WTC11 (cell line): ENCODE measurements around the gene PDSS1. TPM values are rescaled to one million over a fixed set of nuclear protein-coding genes. Genes with fewer than 3 reads are reported as not detected.

ENCODE experiments used
- ATAC-seq: fragments of 200-7000 bp; cut with Tn5 transposase; 2 replicates; pipeline ENCODE4 v1.10.0; 2021; ENCODE audit warnings: mild to moderate bottlenecking, moderate library complexity
- CTCF ChIA-PET: fragments of 300-600 bp; sonication (Branson Sonifier 250); formaldehyde crosslinking; loops from one replicate; lab custom pipeline; 2021; ENCODE audit warnings: antibody characterized with exemption; lab: Charles Lee
- POLR2A ChIA-PET: fragments of 350-600 bp; sonication (Branson Sonifier 250); formaldehyde crosslinking; loops from one replicate; lab custom pipeline; 2021; ENCODE audit warnings: antibody characterized with exemption; lab: Charles Lee
- DNase-seq: peaks from one replicate; pipeline ENCODE4 v3.0.0; 2021; ENCODE audit warnings: low spot score
- H3K27ac Mint-ChIP-seq: 2 replicates; pipeline ENCODE4 v1.8.0; 2021; ENCODE audit warnings: mixed read lengths
- H3K27me3 Mint-ChIP-seq: 2 replicates; pipeline ENCODE4 v1.8.0; 2021; ENCODE audit warnings: low read depth, mild to moderate bottlenecking, moderate library complexity, mixed read lengths
- H3K36me3 Mint-ChIP-seq: 2 replicates; pipeline ENCODE4 v1.8.0; 2021; ENCODE audit warnings: mixed read lengths
- H3K4me1 Mint-ChIP-seq: 2 replicates; pipeline ENCODE4 v1.8.0; 2022; ENCODE audit warnings: mixed read lengths
- H3K4me3 Mint-ChIP-seq: 2 replicates; pipeline ENCODE4 v1.8.0; 2021; ENCODE audit warnings: mild to moderate bottlenecking, moderate library complexity, mixed read lengths
- H3K9me3 Mint-ChIP-seq: 2 replicates; pipeline ENCODE4 v1.8.0; 2021; ENCODE audit warnings: mixed read lengths
- ATF3 ChIP-seq: sonication (generic); formaldehyde crosslinking; conservative IDR thresholded peaks from 2 replicates; pipeline ENCODE4 v1.8.1; 2022; ENCODE audit warnings: mild to moderate bottlenecking, missing genetic modification reagents
- CTCF ChIP-seq: fragments of 200-600 bp; IDR thresholded peaks from 2 replicates; pipeline ENCODE4 v1.8.0; 2022; ENCODE audit warnings: antibody characterized with exemption
- ESRRA ChIP-seq: sonication (generic); formaldehyde crosslinking; IDR thresholded peaks from 2 replicates; pipeline ENCODE4 v1.8.1; 2022; ENCODE audit warnings: mild to moderate bottlenecking, missing genetic modification reagents, borderline replicate concordance
- FOXJ3 ChIP-seq: sonication (generic); formaldehyde crosslinking; IDR thresholded peaks from 2 replicates; pipeline ENCODE4 v1.9.0; 2021; ENCODE audit warnings: missing genetic modification reagents, mild to moderate bottlenecking, borderline replicate concordance
- HMGA2 ChIP-seq: fragments of 250-450 bp; sonication (Bioruptor Pico); IDR thresholded peaks from 2 replicates; pipeline ENCODE4 v1.4.0; 2021; ENCODE audit warnings: mild to moderate bottlenecking, moderate library complexity
- MYBL2 ChIP-seq: sonication (generic); formaldehyde crosslinking; IDR thresholded peaks from 2 replicates; pipeline ENCODE4 v1.8.1; 2023; ENCODE audit warnings: mild to moderate bottlenecking, moderate library complexity, missing genetic modification reagents
- OVOL2 ChIP-seq: fragments of 250-450 bp; sonication (Bioruptor Pico); IDR thresholded peaks from 2 replicates; pipeline ENCODE4 v1.9.0; 2021; ENCODE audit warnings: mild to moderate bottlenecking, borderline replicate concordance
- RORB ChIP-seq: fragments of 250-450 bp; sonication (Bioruptor Pico); IDR thresholded peaks from 2 replicates; pipeline ENCODE4 v1.9.0; 2021; ENCODE audit warnings: mild to moderate bottlenecking
- SMAD3 ChIP-seq: sonication (generic); formaldehyde crosslinking; IDR thresholded peaks from 2 replicates; pipeline ENCODE4 v1.8.0; 2022; ENCODE audit warnings: missing genetic modification reagents, mild to moderate bottlenecking, borderline replicate concordance
- ZNF121 ChIP-seq: sonication (generic); formaldehyde crosslinking; IDR thresholded peaks from 2 replicates; pipeline ENCODE4 v1.8.0; 2023; ENCODE audit warnings: missing genetic modification reagents
- ZNF232 ChIP-seq: sonication (generic); formaldehyde crosslinking; IDR thresholded peaks from 2 replicates; pipeline ENCODE4 v1.8.0; 2022; ENCODE audit warnings: mild to moderate bottlenecking, missing genetic modification reagents
- ZNF423 ChIP-seq: fragments of 250-450 bp; sonication (Bioruptor Pico); IDR thresholded peaks from 2 replicates; pipeline ENCODE4 v2.1.2; 2022; ENCODE audit warnings: mild to moderate bottlenecking, moderate library complexity
- ZNF671 ChIP-seq: fragments of 250-450 bp; sonication (Bioruptor Pico); IDR thresholded peaks from 2 replicates; pipeline ENCODE4 v1.8.0; 2021; ENCODE audit warnings: mild to moderate bottlenecking
- total RNA-seq: library from RNA; stranded (reverse); gene quantifications from 3 replicates; pipeline ENCODE4 v1.2.3, GENCODE V29; 2021
- TF ChIP-seq, protein P1 (sequence below): fragments of 250-450 bp; sonication (Bioruptor Pico); IDR thresholded peaks from 2 replicates; pipeline ENCODE4 v1.9.0; 2021; ENCODE audit warnings: moderate library complexity, mild to moderate bottlenecking, inconsistent platforms, borderline replicate concordance
- TF ChIP-seq, protein P2 (sequence below): sonication (generic); formaldehyde crosslinking; IDR thresholded peaks from 2 replicates; pipeline ENCODE4 v1.8.1; 2023; ENCODE audit warnings: mild to moderate bottlenecking, missing genetic modification reagents
- TF ChIP-seq, protein P3 (sequence below): sonication (generic); formaldehyde crosslinking; IDR thresholded peaks from 2 replicates; pipeline ENCODE4 v1.8.1; 2022; ENCODE audit warnings: missing genetic modification reagents, borderline replicate concordance

Gene PDSS1
- total RNA-seq, 1 experiment from 2014 or later, result 13.6 TPM

GRCh38 chr10:26780793-26781601 is 83.5 kb downstream of the PDSS1 start:
- H3K36me3 Mint-ChIP-seq, result no peaks in the 10 kb centered on the region; the same call in 1 of the 2 replicates
- H3K27ac Mint-ChIP-seq, result peak overlapping the region; percentile 89
- CTCF ChIA-PET, result interaction anchor here (1.1 to 1.4 kb wide), 3 partner anchors 55 to 94 kb away, joined by 3 to 7 read pairs (median 4); partner anchors contain the start of gene ABI1
- H3K9me3 Mint-ChIP-seq, result peaks cover 7% of the 10 kb centered on the region
- ATAC-seq (peak; percentile 82), DNase-seq (no peak)
- no peaks in the 10 kb centered on the region for H3K27me3 Mint-ChIP-seq
- POLR2A ChIA-PET, result interaction anchor here (1.1 kb wide), 1 partner anchor 25 kb away, joined by 3 read pairs; no protein-coding TSS in a partner anchor
- TF ChIP-seq OVOL2 (CRISPR knock-in tag) (no peak), ZNF121 (CRISPR knock-in tag) (no peak), ESRRA (CRISPR knock-in tag) (no peak), RORB (CRISPR knock-in tag) (no peak), ATF3 (CRISPR knock-in tag) (no peak)
- peaks cover 46% of the 10 kb centered on the region for H3K4me1 Mint-ChIP-seq
- peak overlapping the region; percentile 20; the same call in 1 of the 2 replicates for H3K4me3 Mint-ChIP-seq

- ChIA-PET POLR2A (interaction anchor here (1.1 kb wide), 1 partner anchor 24 kb away, joined by 3 read pairs; no protein-coding TSS in a partner anchor), CTCF (interaction anchor here (1.1 to 1.4 kb wide), 2 partner anchors 56 to 95 kb away, joined by 3 to 7 read pairs; no protein-coding TSS in a partner anchor)
- Mint-ChIP-seq H3K27ac (peak overlapping the region; percentile 89), H3K9me3 (peaks cover 7% of the 10 kb centered on the region), H3K4me1 (peaks cover 51% of the 10 kb centered on the region), H3K27me3 (no peaks in the 10 kb centered on the region), H3K4me3 (no peak overlapping the region), H3K36me3 (no peaks in the 10 kb centered on the region; the same call in 1 of the 2 replicates)
- TF ChIP-seq, protein P1, sequence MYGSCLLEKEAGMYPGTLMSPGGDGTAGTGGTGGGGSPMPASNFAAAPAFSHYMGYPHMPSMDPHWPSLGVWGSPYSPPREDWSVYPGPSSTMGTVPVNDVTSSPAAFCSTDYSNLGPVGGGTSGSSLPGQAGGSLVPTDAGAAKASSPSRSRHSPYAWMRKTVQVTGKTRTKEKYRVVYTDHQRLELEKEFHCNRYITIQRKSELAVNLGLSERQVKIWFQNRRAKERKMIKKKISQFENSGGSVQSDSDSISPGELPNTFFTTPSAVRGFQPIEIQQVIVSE (CRISPR knock-in tag), result no peak
- TF ChIP-seq ZNF671 (CRISPR knock-in tag) (no peak), ZNF232 (CRISPR knock-in tag) (no peak), CTCF (no peak), MYBL2 (CRISPR knock-in tag) (no peak), FOXJ3 (no peak), HMGA2 (CRISPR knock-in tag) (no peak), SMAD3 (CRISPR knock-in tag) (no peak), ZNF423 (CRISPR knock-in tag) (no peak)
- TF ChIP-seq, protein P2, sequence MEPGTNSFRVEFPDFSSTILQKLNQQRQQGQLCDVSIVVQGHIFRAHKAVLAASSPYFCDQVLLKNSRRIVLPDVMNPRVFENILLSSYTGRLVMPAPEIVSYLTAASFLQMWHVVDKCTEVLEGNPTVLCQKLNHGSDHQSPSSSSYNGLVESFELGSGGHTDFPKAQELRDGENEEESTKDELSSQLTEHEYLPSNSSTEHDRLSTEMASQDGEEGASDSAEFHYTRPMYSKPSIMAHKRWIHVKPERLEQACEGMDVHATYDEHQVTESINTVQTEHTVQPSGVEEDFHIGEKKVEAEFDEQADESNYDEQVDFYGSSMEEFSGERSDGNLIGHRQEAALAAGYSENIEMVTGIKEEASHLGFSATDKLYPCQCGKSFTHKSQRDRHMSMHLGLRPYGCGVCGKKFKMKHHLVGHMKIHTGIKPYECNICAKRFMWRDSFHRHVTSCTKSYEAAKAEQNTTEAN, result no peak
- TF ChIP-seq, protein P3, sequence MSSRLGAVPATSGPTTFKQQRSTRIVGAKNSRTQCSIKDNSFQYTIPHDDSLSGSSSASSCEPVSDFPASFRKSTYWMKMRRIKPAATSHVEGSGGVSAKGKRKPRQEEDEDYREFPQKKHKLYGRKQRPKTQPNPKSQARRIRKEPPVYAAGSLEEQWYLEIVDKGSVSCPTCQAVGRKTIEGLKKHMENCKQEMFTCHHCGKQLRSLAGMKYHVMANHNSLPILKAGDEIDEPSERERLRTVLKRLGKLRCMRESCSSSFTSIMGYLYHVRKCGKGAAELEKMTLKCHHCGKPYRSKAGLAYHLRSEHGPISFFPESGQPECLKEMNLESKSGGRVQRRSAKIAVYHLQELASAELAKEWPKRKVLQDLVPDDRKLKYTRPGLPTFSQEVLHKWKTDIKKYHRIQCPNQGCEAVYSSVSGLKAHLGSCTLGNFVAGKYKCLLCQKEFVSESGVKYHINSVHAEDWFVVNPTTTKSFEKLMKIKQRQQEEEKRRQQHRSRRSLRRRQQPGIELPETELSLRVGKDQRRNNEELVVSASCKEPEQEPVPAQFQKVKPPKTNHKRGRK (CRISPR knock-in tag), result no peak
- no peak for DNase-seq
- no peak for ATAC-seq
These were observed 84.3 kb downstream of the PDSS1 start for GRCh38 chr10:26781797-26782196.
